ENCODE results near the gene ZFHX3.
"Not testable (repeated sequence)": the region's sequence is repeated elsewhere in the genome, so short reads cannot be mapped to it uniquely, and the experiment has no call there.

Gene ZFHX3

DNA sequence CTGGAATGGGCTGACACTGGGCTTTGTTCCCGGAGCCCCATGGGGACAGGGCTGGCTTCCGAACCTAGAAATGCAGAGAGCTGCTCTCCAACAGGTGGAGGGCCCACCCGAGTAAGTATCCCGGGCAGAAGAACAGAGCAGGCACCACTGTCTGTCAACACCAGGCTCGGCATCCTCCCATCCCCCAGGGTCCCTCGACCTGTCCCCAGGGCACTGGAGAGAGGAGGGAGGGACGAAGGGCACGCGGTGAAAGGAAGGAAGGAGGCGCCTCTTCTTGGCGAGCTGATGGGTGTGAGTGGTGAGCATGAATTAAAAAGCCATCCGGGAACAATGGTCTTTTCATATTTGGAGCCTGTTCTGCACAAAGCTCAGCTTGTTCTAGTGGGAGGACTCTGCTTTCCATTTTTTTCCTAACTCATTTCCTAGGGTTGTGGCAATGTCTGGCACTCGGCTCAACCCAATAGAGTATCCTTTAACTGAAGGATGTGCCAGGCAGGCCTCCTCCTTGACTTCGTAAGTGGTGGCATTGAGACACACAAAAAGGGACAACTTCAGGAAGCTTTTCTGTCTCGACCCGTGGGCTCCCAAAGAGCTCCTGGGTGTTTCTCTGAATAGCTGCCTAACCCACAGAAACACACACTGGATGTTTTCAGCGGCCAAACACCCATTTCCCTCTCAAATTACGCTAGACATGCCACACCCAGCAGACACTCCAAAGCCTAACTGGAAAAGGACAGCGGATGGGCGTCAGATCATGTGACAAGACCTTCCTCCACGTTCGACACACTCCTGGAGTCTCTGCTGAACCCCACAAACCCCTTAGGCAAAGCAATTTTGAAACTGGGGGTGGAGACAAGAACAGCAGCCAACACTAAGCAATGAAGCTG lies 47.7 kb downstream of the ZFHX3 start:
- peak in 48 of 56 donors; percentile 15 to 80 (median 41) for DNase-seq

DNA sequence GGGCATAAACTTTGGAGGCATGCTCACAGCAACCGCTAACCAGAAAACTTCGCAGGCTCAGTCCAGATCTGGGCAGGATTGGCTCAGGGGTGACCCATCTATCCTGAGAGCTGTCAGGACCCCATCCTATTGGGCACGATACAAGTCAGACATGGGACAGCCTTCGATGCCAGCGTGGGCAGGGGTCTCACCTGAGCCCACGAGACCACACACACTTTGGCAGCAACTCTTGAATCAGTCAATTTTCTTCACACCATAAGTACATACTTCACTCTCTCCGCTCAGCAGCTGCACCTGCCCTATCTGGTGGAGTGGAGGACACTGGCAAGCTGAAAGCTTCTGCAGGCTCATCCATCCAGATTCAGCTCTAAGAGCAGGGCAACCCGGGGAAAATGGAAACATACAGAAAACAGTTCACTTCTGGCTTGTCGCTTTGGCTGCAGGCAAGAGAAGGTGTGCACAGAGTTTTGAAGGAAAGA lies 48.3 kb downstream of the ZFHX3 start:
- DNase-seq, result no peak

DNA sequence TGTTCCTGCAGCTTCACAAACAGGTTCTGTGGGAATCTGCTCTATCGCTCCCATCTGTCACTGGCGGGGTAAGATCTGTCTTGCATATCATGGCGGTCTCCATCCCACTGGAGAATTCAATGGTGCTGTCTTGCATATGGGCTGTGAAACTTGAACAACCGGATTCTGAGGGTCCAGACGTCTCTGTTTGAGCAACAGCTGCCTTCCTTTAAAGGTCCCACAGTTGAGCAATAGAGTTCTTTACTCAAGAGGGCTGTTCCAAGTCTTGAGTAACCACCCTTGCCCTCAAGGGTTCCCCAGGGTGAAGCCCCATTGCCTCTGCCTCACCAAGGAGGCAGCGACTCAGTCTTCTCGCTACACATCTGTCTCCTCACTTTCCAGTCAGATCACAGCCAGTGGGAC lies 50.8 kb downstream of the ZFHX3 start:
- no peak for DNase-seq

- DNase-seq, result no peak
These were observed 51.5 kb downstream of the ZFHX3 start for GRCh38 chr16:72996291-72997062.

- not testable (repeated sequence) for DNase-seq
These were observed 52.1 kb downstream of the ZFHX3 start for GRCh38 chr16:72995882-72996270.

DNA sequence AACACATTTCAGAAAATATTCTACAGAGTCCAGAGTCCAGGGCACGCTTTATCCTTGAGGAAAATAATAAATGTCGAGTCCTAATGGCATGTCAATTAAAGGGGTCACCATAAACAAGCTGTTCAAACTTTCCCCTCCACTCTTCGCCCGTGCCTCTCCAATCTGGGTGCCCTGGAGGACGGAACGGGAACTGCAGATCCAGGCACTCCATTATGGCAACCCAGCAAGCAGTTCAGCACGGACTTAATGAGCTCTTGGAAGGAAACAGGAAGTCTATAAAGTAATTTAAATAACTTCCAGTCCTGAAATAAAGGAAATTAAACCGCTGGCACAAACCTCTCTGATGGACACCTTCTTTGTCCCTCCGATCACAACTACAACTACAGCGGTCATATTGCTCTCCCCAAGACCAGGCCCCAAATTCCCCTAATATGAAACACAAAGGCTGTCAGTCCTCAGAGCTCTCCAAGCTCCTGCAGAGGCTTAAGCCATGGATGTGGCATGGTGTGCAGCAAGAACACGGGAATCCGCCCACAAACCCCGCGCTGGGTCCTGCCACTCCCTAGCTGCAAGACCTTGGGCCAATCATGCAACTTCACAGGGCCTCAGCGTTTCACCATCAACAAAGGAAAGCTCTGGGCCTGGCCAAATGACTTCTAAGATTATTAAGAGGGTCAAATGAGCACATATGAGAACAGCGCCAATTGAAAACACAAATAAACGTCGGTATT lies 52.6 kb downstream of the ZFHX3 start:
- no peak for DNase-seq

GRCh38 chr16:72992142-72992601 lies 55.8 kb downstream of the ZFHX3 start:
- peak in 3 of 56 donors; percentile 5 to 13 (median 6) for DNase-seq

GRCh38 chr16:72991644-72992043 lies 56.3 kb downstream of the ZFHX3 start:
- no peak for DNase-seq

GRCh38 chr16:72991211-72991610 lies 56.7 kb downstream of the ZFHX3 start:
- no peak for DNase-seq

DNA sequence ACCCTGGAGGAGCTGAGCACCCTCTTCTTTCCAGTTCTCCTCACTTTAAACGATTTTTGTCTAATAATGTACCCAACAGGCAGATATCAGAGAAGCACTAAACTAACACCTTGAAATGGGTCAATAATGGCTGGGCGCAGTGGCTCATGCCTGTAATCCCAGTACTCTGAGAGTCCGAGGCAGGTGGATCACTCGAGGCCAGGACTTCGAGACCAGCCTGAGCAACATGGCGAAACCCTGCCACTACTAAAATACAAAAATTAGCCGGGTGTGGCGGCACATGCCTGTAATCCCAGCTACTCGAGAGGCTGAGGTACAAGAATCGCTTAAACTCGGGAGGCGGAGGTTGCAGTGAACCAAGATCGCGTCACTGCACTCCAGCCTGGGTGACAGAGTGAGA lies 57.4 kb downstream of the ZFHX3 start:
- no peak for DNase-seq

- peak in 18 of 56 donors; percentile 7 to 31 (median 16) for DNase-seq
These were observed 58.1 kb downstream of the ZFHX3 start for GRCh38 chr16:72989579-72990551.

DNA sequence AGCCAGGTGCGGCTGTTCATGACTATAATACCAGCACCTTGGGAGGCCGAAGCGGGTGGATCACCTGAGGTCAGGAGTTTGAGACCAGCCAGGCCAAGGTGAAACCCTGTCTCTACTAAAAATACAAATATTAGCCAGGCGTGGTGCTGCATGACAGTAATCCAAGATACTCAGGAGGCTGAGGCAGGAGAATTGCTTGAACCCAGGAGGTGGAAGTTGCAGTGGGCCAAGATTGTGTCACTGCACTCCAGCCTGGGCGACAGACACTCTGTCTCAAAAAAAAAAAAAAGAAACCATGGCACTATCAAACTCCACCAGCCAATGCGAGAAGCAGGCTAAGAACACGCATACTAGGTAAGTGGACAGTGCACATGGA lies 58.7 kb downstream of the ZFHX3 start:
- DNase-seq, result not testable (repeated sequence)

- no peak for DNase-seq
These were observed 59.4 kb downstream of the ZFHX3 start for GRCh38 chr16:72988569-72988968.

- no peak for DNase-seq
These were observed 60.4 kb downstream of the ZFHX3 start for GRCh38 chr16:72987480-72987901.

- no peak for DNase-seq
These were observed 61.9 kb downstream of the ZFHX3 start for GRCh38 chr16:72985995-72986394.

DNA sequence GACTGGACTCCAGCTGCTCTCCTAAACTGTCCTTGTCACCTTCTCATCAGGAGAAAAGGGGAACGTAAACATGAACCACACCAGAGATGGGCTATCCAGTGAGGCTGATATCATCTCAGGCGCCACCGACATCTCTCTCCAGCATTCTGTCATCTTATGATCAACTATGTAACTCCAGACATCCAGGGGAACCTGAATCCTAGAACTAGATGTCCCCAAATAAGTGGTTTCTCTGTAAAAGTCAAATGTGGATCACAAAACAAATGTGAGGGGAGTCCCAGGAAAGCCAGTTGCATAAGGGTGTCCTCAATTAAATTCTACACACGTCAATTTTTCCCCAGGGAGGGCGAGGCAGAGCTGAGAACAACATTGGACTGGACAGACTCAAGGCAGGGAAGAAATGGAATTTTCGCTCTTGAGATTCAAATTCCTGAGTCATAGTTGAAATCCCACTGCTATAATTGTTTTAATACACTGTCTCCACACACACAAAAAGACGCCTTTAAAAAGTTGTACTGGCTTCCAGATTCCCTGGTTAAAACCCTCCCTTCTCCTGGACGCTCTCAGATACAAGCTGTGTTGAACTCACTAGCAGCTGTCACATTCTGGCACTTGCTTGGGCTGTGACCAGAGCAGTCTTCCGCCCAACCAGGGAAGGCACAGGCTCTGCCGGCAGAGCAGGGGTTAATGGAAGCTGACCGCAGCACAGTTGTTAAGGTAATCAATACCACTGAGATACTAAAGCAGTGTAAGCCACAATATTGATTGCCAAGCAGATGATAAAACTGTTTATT lies 62.6 kb downstream of the ZFHX3 start:
- DNase-seq, result peak in 1 of 56 donors; percentile 17

GRCh38 chr16:72983728-72984350 lies 64.1 kb downstream of the ZFHX3 start:
- DNase-seq, result no peak

- DNase-seq, result no peak
These were observed 64.7 kb downstream of the ZFHX3 start for GRCh38 chr16:72983241-72983640.

DNA sequence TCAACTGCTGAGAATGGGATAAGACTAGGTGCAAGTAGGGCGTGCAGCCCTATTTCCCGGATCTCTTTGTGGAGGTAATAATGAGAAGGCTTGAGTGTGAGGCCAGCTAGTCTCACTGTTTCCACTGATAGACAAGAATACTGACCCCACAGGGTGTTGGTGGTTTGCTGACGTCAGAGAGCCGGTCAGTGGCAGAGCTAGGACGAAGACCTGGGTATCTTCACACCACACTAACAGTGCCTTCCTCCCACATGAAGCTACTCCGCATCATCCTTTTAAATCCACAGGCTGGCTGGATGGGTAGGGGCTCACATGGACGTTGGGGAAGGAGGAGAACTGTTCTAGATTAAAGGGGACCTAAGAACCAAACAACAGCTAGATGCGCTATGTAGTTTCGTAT lies 68.0 kb downstream of the ZFHX3 start:
- DNase-seq, result no peak
